Measurements from ENCODE around the gene IFIT1. TPM values are rescaled to one million over a fixed set of nuclear protein-coding genes. Genes with fewer than 3 reads are reported as not detected.
"Not testable (repeated sequence)": the region's sequence is repeated elsewhere in the genome, so short reads cannot be mapped to it uniquely, and the experiment has no call there.

The IFIT1 gene
- total RNA-seq, 1 donor from 2014 or later = 20.5 TPM

DNA sequence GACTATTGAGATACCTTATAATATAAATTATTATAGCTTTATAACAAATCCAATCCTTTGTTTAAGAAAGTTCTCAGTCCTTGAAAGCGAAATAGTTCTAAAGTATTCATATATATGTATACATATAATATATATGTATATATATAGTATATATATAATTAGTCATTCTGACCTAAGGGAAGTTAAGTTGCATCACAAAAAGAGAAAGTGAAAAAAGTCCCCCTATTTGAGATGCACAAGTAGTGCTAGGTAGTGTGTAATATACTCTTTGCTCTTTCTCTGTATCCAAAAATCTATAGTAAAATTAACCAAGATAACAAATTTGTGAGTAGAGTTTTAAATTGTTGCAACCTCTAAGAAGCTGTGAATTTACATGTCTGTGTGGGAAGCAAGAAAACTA, 27.9 kb upstream of the IFIT1 start:
- DNase-seq (ENCODE audit: low spot score) = no peak

GRCh38 chr10:89367529-89367928, 24.9 kb upstream of the IFIT1 start:
- DNase-seq (ENCODE audit: low spot score) = no peak

- DNase-seq (ENCODE audit: low spot score) = no peak
These were observed 24.3 kb upstream of the IFIT1 start for GRCh38 chr10:89368129-89368528.

DNA sequence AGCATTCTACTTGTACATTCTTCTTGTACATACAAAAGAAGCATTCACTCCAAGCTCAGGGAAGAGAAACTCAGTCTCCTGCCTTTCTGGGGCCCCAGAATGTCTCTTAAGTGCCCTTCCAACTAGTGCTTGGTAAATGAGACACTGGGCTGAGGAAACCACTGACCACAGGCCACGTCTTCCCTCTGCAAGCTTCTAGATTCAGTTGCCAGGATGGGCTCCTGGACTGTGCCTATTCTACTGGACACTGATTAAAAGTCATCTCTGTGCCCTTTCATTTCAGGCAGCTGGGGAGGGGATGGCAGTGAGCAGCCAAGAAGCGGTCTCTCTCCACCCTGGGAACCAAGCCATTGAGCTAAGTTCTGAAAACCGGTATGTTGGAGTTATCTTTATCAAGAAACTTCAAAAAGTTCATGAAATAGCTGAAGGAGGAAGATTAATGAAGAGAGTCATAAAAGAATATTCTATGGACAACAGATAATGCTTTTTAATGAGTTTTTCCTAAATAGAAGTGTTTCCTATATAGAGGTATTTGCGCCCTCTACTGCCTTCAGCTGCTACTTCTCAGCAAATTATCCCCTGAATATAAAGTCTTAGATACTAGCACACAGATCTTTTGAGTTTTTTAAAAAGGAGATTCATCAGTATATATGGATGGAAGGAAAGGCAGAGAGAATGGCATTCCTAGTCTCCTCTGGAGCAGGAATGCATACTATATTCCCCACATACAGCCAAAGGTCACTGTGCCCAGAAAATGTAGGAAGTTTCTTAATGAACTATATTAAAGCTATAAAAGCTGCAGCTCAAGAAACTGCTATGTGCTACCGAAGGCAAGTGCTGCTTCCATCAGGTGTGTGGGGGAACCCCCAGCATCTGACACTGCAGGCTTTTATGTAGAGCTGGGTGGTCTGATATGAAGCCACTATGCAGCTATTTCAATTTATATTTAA, 23.0 kb upstream of the IFIT1 start:
- DNase-seq (ENCODE audit: low spot score) = peak; percentile 67

GRCh38 chr10:89371079-89371478, 21.3 kb upstream of the IFIT1 start:
- no peak for DNase-seq (ENCODE audit: low spot score)

GRCh38 chr10:89371987-89372386, 20.4 kb upstream of the IFIT1 start:
- no peak for DNase-seq (ENCODE audit: low spot score)

- DNase-seq (ENCODE audit: low spot score) = peak; percentile 83
These were observed 18.3 kb upstream of the IFIT1 start for GRCh38 chr10:89373916-89374711.

DNA sequence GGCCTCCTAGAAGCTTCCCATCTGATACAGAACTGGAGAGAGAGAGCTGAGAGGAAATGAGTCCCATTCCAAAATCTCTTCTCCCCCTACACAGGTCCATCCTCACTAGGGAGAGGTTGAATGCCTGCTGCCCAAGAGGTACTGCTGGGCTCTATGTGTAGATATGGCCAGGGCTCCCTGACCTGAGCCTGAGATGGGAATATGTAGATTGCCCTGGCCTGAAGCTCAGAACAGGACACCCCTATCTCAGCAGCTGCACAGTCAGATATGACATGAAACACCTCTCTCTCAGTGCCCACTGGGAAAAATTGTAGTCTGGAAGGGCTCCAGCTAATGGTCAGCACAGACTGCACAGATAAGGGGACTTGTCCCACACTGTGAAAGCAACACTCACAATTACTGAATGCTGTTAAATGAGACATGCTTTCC, 17.7 kb upstream of the IFIT1 start:
- DNase-seq (ENCODE audit: low spot score) = no peak

DNA sequence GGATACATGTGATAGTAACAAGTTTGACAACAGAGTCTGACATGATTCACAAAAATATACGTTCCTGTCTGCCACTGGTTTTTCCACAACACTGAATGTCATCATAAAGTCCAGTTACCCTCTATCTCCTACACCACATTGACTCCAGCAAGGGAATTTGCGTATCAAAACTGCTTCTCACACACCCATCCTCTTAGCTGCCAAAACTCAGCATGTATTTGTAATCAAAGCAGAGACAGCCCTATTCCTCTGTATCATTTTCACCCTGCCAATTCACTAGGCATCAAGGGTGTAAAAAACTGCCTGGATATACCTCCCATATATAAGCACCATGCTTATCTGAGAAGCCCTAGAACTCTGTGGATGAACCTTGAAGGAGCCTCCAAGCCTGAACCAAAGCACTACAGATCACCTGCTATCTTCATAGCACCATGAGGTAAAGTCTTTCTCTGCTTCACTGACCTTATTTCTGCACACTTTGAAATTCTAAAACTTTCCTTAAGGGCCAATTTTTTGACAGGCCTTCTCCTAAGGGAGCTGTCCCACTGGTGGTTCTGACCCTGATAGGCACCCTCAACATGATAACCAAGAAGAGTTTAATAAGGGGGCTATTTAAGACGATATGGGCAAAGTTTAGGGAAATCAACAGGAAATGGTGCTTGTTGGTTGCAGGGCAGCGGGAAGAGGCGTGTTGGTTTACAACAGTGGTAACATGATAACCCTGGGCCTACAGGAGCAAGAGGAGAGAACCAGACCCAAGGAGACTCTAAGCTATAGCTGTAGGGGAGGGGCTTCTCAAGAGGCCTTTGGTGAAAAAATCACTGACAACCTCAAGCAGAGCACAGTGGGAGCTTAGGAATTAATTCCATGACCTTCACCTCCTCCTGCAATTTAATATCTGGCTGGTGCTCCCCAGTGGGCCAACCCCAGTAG, 14.5 kb upstream of the IFIT1 start, which contains the start of gene IFIT1B:
Gene IFIT1B, plus strand, starts transcription at position 352 of the 933 bp plus-strand sequence. Its CDS starts 80 bp downstream, at position 432.
- no peak for DNase-seq (ENCODE audit: low spot score)

GRCh38 chr10:89379103-89379502, 13.3 kb upstream of the IFIT1 start:
- no peak for DNase-seq (ENCODE audit: low spot score)

GRCh38 chr10:89382757-89383156, 9.7 kb upstream of the IFIT1 start:
- DNase-seq (ENCODE audit: low spot score) = no peak

GRCh38 chr10:89384474-89385340, 7.7 kb upstream of the IFIT1 start:
- DNase-seq (ENCODE audit: low spot score) = peak; percentile 19

- no peak for DNase-seq (ENCODE audit: low spot score)
These were observed 3.6 kb upstream of the IFIT1 start for GRCh38 chr10:89388806-89389205.

DNA sequence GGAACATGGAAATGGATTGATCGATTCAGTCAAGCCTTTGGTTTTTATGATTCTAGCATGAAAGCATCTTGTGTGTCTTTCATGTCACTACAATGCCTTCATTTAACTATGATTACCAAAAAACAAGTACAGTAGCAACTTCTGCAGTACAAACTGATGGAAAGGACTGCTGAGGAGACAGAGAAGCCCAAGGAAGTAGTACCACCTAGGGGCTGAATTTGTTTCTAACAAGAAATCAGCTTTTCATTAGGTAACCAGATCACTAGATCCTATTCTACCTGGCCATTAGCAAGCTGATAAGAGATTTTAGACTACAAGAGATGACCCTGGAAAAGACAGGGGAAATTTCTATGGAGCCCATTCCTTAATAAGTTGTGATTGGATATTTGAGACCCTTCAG, 3.2 kb upstream of the IFIT1 start:
- DNase-seq (ENCODE audit: low spot score) = peak; percentile 48

DNA sequence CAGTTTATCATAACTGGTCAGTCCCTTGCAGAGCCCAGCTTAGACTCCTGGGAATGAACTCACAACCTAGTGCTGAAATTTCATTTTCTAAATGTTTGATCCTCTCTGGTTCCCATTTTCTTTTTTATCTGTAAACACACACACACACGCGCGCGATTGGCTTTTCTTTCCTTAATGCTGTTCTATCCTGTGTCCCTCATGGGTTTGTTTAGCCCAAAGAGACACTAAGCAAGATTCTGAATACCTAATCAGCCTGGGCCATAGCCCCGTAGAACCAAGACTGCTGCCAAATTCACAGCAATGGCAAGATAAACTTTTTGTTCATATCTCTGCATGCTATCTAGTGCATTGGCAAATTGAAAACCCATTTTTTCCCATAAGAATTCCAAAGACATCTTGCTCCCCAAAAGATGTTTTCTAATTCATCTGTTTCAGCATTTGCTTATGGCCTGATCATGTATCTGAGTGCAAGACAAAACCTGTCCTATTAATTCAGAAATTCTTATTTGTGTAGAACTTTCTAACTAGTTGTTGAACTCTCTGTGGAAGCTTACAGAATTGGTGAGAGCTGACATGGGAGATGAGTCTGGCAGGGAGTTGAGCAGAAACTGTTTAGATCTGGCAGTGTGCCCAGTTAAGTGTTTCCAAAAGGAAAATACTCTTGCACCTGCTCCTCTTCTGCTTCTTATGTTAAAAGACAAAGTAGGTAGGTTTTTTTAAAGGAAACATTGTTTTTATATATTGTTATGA, 1.8 kb upstream of the IFIT1 start:
- no peak for DNase-seq (ENCODE audit: low spot score)

DNA sequence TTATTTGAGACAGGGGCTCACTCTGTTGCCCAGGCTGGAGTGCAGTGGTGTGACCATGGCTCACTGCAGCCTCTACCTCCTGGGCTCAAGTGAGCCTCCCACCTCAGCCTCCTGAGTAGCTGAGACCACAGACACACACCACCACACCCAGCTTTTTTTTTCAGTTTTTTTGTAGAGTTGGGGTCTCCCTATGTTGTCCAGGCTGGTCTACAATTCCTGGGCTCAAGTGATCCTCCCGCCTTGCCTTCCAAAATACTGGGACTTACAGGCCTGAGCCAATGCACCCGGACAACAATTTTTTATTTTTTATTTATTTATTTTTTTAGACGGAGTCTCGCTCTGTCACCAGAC, 1.2 kb upstream of the IFIT1 start:
- DNase-seq (ENCODE audit: low spot score) = not testable (repeated sequence)

- DNase-seq (ENCODE audit: low spot score) = peak; percentile 94
These were observed 551 bp downstream of the IFIT1 start for GRCh38 chr10:89392974-89393373.

DNA sequence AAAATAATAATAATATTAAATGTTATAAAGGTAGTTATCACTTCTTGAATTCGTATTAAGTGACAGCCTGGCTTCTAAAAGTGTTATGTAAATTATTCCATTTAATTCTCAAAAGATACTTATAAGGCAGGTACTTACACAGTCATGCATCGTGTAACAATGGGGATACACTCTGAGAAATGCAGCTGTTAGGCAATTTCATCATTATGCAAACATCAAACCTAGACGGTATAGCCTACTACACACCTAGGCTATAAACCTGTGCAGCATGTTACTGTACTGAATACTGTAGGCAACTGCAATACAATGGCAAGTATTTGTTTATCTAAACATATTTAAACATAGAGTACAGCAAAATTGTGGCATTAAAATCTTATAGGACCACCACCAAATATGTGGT, 1.5 kb downstream of the IFIT1 start:
- no peak for DNase-seq (ENCODE audit: low spot score)

DNA sequence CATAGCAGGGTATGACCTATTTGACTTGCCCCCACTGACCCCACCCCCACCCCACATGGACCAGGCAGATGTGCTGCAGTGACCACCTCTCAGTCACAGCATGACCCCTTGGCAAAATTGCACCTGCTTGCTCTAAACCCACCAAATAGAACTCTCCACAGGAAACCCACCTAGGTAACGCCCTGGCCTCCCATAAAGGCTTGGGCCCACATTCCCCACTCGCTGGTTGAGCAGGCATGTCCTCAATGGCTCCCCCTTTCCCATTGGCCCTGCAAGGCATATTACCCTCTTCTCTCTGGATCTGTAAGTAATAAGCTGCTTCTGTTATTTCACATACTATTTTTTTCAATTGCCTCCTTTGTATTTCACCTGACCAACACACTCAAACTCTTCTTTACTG, 2.7 kb downstream of the IFIT1 start:
- no peak for DNase-seq (ENCODE audit: low spot score)
